Psoas muscle (tissue), 8 donors: ENCODE measurements around the gene AP3M1. TPM values are rescaled to one million over a fixed set of nuclear protein-coding genes. Genes with fewer than 3 reads are reported as not detected.
A peak's percentile ranks its signal among the peaks of the same experiment; 100 is the strongest.

ENCODE experiments used
- ATAC-seq, 4 donors: fragments of 200-7000 bp; cut with Tn5 transposase; one replicate each; pipeline ENCODE4 v1.9.1; 2020; ENCODE audit warnings: moderate library complexity in 3 of 4, mild to moderate bottlenecking in 2 of 4
- DNase-seq, 2 donors: peaks; one replicate each; pipeline ENCODE4 v3.0.0-alpha.2; 2020
- H3K27ac ChIP-seq: fragments of 200-600 bp; one replicate; pipeline ENCODE4 v1.8.0; 2022
- H3K27me3 ChIP-seq, 3 donors: fragments of 200-600 bp in 1 of 3; one replicate each; pipeline versions ENCODE4 v1.6.1 to v1.8.0; 2013 to 2022; ENCODE audit warnings: low read length in 2 of 3, mild to moderate bottlenecking in 2 of 3, moderate library complexity in 1 of 3; ENCODE audit not compliant: insufficient read depth in 3 of 3
- H3K36me3 ChIP-seq, 2 donors: fragments of 200-600 bp in 1 of 2; one replicate each; pipeline versions ENCODE4 v1.6.1 to v1.8.0; 2013 to 2022; ENCODE audit warnings: low read depth in 1 of 2, mild to moderate bottlenecking in 1 of 2, moderate library complexity in 1 of 2; ENCODE audit not compliant: insufficient read depth in 1 of 2
- H3K4me1 ChIP-seq: fragments of 200-600 bp; one replicate; pipeline ENCODE4 v1.8.0; 2022
- H3K4me3 ChIP-seq: fragments of 200-600 bp; one replicate; pipeline ENCODE4 v1.8.0; 2022; ENCODE audit warnings: mild to moderate bottlenecking
- H3K9me3 ChIP-seq: fragments of 200-600 bp; one replicate; pipeline ENCODE4 v1.8.0; 2022
- CTCF ChIP-seq: fragments of 200-600 bp; IDR thresholded peaks from one replicate; pipeline ENCODE4 v1.8.0; 2022; ENCODE audit warnings: antibody characterized with exemption
- WGBS, 3 donors: extraction: QIAGEN DNeasy Blood & Tissue Kit; methylation state at CpG; one replicate each; pipeline versions ENCODE4 v1.1.6 to v1.1.7; 2013; 5-methylcytosine and 5-hydroxymethylcytosine counted together
- intact Hi-C, 2 donors: fragments of 100-400 bp; cut with DNase I; formaldehyde crosslinking; loops; one replicate each; pipeline versions ENCODE4 v1.11.0 to v1.14.2; 2022
- polyA plus RNA-seq, 3 donors: library from polyadenylated mRNA; stranded (reverse); fragments of 200-250 nt; gene quantifications; one replicate each; pipeline ENCODE4 v1.2.3, GENCODE V29; 2013
- total RNA-seq, 4 donors: library from RNA; stranded (reverse); fragmentation: NEBNext Ultra II Directional in 2 of 4; extraction: Animal tissue kit (Norgen Biotek cat#: 25700) in 2 of 4; gene quantifications; one replicate each; pipeline versions ENCODE4 v1.2.1 to v1.2.4, GENCODE V29; 2021 to 2023
- donor health status: healthy with polysubstance abuse.
- donor health status: DM: no; HTN: no; CAD: no; lungs with moderate emphysema.
- donor health status: Bipolar disorder and iron deficiency.
- donor health status: healthy.
- donor health status: DM: yes; HTN: yes; CAD: no.
- donor health status: DM: no; HTN: no; CAD: no.
- donor health status: DM: no; HTN: no; CAD: no.
- donor health status: DM: yes; HTN: yes; CAD: no.

AP3M1 gene
- total and polyA plus RNA-seq, 7 donors = 9.5 to 26.9 (median 20.1) TPM

GRCh38 chr10:74092372-74092771 is 58.3 kb downstream of the AP3M1 start:
- no peak for TF ChIP-seq CTCF
- H3K4me3 ChIP-seq = no peak overlapping the region
- no peak overlapping the region for H3K27ac ChIP-seq
- H3K4me1 ChIP-seq = no peaks in the 10 kb centered on the region
- 91 to 97% (median 95%) methylated on average over 3 of the region's 3 CpGs for WGBS, 3 donors
- no peaks in the 10 kb centered on the region for H3K27me3 ChIP-seq
- H3K9me3 ChIP-seq = no peaks in the 10 kb centered on the region
- peaks cover 7 to 99% of the 10 kb centered on the region in 2 donors for H3K36me3 ChIP-seq
- ATAC-seq (no peak), DNase-seq (no peak)
- intact Hi-C loops = no loop called here

- Histone ChIP-seq H3K4me3 (no peak overlapping the region), H3K9me3 (no peaks in the 10 kb centered on the region), H3K4me1 (no peaks in the 10 kb centered on the region), H3K36me3 (peaks cover 5 to 96% of the 10 kb centered on the region in 2 donors), H3K27ac (no peak overlapping the region), H3K27me3 (no peaks in the 10 kb centered on the region)
- ATAC-seq = no peak
- 50 to 74% (median 54%) methylated on average over 3 of the region's 3 CpGs for WGBS, 3 donors
- intact Hi-C loops = loop anchor here in 1 of 2 donors (5.0 kb wide), 1 partner anchor 54 kb away; no protein-coding TSS in a partner anchor
- no peak for TF ChIP-seq CTCF
- DNase-seq = no peak
Measured at GRCh38 chr10:74088722-74089121, 61.9 kb downstream of the AP3M1 start.

- Histone ChIP-seq H3K27me3 (no peaks in the 10 kb centered on the region), H3K27ac (peak overlapping the region; percentile 2), H3K4me1 (no peaks in the 10 kb centered on the region), H3K9me3 (no peaks in the 10 kb centered on the region), H3K4me3 (no peak overlapping the region), H3K36me3 (peaks cover 3 to 90% of the 10 kb centered on the region in 2 donors)
- intact Hi-C loops = loop anchor here in 1 of 2 donors (5.0 kb wide), 1 partner anchor 56 kb away; no protein-coding TSS in a partner anchor
- ATAC-seq (no peak), DNase-seq (no peak)
- WGBS, 3 donors = 85 to 97% (median 90%) methylated on average over 2 of the region's 2 CpGs
- no peak for TF ChIP-seq CTCF
Measured at GRCh38 chr10:74086317-74086716, 64.3 kb downstream of the AP3M1 start.

GRCh38 chr10:74084955-74085354 is 65.7 kb downstream of the AP3M1 start:
- no peaks in the 10 kb centered on the region for H3K27me3 ChIP-seq
- TF ChIP-seq CTCF = no peak
- intact Hi-C loops = loop anchor here (5.0 kb wide), 3 partner anchors 57 to 198 kb away; no protein-coding TSS in a partner anchor
- H3K4me3 ChIP-seq = no peak overlapping the region
- ATAC-seq = no peak
- no peak for DNase-seq
- H3K27ac ChIP-seq = no peak overlapping the region
- H3K36me3 ChIP-seq = peaks cover 3 to 77% of the 10 kb centered on the region in 2 donors
- H3K4me1 ChIP-seq = peaks cover 11% of the 10 kb centered on the region
- H3K9me3 ChIP-seq = no peaks in the 10 kb centered on the region
- 92 to 98% (median 97%) methylated on average over 3 of the region's 3 CpGs for WGBS, 3 donors

GRCh38 chr10:74083304-74083703 is 67.3 kb downstream of the AP3M1 start:
- Histone ChIP-seq H3K4me1 (peaks cover 25% of the 10 kb centered on the region), H3K36me3 (peaks cover 0 to 60% of the 10 kb centered on the region in 2 donors), H3K4me3 (no peak overlapping the region), H3K9me3 (no peaks in the 10 kb centered on the region), H3K27ac (peak overlapping the region; percentile 36), H3K27me3 (no peaks in the 10 kb centered on the region)
- DNase-seq (no peak), ATAC-seq (peak; percentile 50 to 87 (median 76))
- TF ChIP-seq CTCF = no peak
- 50 to 72% (median 60%) methylated on average over 2 of the region's 2 CpGs for WGBS, 3 donors
- intact Hi-C loops = loop anchor here in 1 of 2 donors (5.0 kb wide), 2 partner anchors 81 to 196 kb away; no protein-coding TSS in a partner anchor
